GM12891 (cell line): ENCODE results near the gene SIN3B.

Experiments
- POLR2A ChIP-seq: IDR thresholded peaks from 2 replicates; pipeline ENCODE4 v1.6.1; 2011; ENCODE audit warnings: low read depth, low read length, control low read depth
- POLR2AphosphoS5 ChIP-seq: IDR thresholded peaks from 2 replicates; pipeline ENCODE4 v1.6.1; 2011; ENCODE audit warnings: low read depth, low read length, control low read depth
- SPI1 ChIP-seq: IDR thresholded peaks from 2 replicates; pipeline ENCODE4 v1.6.1; 2011; ENCODE audit warnings: low read depth, low read length, control low read depth
- TAF1 ChIP-seq: IDR thresholded peaks from 2 replicates; pipeline ENCODE4 v1.6.1; 2011; ENCODE audit warnings: low read depth, low read length, control low read depth

DNA sequence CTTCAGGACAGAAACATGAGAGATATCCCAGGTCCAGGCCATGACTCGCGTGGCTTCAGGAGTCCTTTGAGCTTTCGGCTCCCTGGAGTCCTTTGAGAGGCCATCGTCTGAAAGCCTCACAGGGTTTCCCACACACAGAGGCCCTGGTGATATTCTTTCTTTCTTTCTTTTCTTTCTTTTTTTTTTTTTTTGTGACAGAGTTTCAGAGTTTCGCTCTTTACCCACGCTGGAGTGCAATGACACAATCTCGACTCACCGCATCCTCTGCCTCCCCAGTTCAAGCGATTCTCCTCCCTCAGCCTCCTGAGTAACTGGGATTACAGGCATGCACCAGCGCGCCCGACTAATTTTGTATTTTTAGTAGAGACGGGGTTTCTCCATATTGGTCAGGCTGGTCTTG, 5.5 kb downstream of the SIN3B start:
- TF ChIP-seq POLR2AphosphoS5 (no peak), POLR2A (no peak), TAF1 (no peak), SPI1 (no peak)
